ENCODE data around the gene GFM2. TPM values are rescaled to one million over a fixed set of nuclear protein-coding genes. Genes with fewer than 3 reads are reported as not detected.
"Not testable (repeated sequence)": the region's sequence is repeated elsewhere in the genome, so short reads cannot be mapped to it uniquely, and the experiment has no call there.

Gene GFM2
- polyA plus RNA-seq, 1 donor: 19.1 TPM

- DNase-seq (ENCODE audit: low read depth): no peak
Measured at GRCh38 chr5:74722271-74722670, 44.6 kb downstream of the GFM2 start.

GRCh38 chr5:74717596-74717995, 49.3 kb downstream of the GFM2 start:
- DNase-seq (ENCODE audit: low read depth): no peak

- no peak for DNase-seq (ENCODE audit: low read depth)
Measured at GRCh38 chr5:74693191-74693590, 73.7 kb downstream of the GFM2 start.

- no peak for DNase-seq (ENCODE audit: low read depth)
Measured at GRCh38 chr5:74686962-74687751, 79.8 kb downstream of the GFM2 start.

- no peak for DNase-seq (ENCODE audit: low read depth)
Measured at GRCh38 chr5:74685979-74686631, 80.8 kb downstream of the GFM2 start.

GRCh38 chr5:74684900-74685851, 81.7 kb downstream of the GFM2 start, which contains the start of gene HEXB:
Gene HEXB (plus strand): TSS chr5:74685233. CDS start chr5:74685261, 28 bp downstream.
- DNase-seq (ENCODE audit: low read depth): no peak

GRCh38 chr5:74679966-74680365, 87.0 kb downstream of the GFM2 start:
- DNase-seq (ENCODE audit: low read depth): no peak

- DNase-seq (ENCODE audit: low read depth): not testable (repeated sequence)
Measured at GRCh38 chr5:74679300-74679699, 87.6 kb downstream of the GFM2 start.

GRCh38 chr5:74678123-74678522, 88.8 kb downstream of the GFM2 start:
- not testable (repeated sequence) for DNase-seq (ENCODE audit: low read depth)

- DNase-seq (ENCODE audit: low read depth): not testable (repeated sequence)
Measured at GRCh38 chr5:74676466-74676865, 90.5 kb downstream of the GFM2 start.

GRCh38 chr5:74673011-74673790, 93.7 kb downstream of the GFM2 start:
- DNase-seq (ENCODE audit: low read depth): no peak

GRCh38 chr5:74672215-74672877, 94.6 kb downstream of the GFM2 start:
- no peak for DNase-seq (ENCODE audit: low read depth)

Other genes with a start within 250 kb of the GFM2 start
- gene ENC1, start 126.4 kb downstream of the GFM2 start, polyA plus RNA-seq (ENCODE audit: insufficient read length): 22.2 TPM
- gene HEXB, start 81.9 kb downstream of the GFM2 start, polyA plus RNA-seq (ENCODE audit: insufficient read length): 32.1 TPM
- 250 TPM for gene NSA2, start 132 bp upstream of the GFM2 start, polyA plus RNA-seq (ENCODE audit: insufficient read length)
- gene FAM169A, start 99.3 kb upstream of the GFM2 start, polyA plus RNA-seq (ENCODE audit: insufficient read length): 0.76 TPM

Measured in forelimb muscle (tissue), 1 donor.